Measurements from ENCODE around the gene SCYL3.

The SCYL3 gene

GRCh38 chr1:169848456-169848855 is 45.2 kb downstream of the SCYL3 start:
- Histone ChIP-seq H3K4me3 (ENCODE audit: low read length) (no peak overlapping the region), H2AFZ (ENCODE audit: low read length) (no peak overlapping the region), H3K4me2 (ENCODE audit: low read depth, low read length) (no peak overlapping the region), H3K9me3 (replicated peaks; ENCODE audit: insufficient read depth, low read length) (no peaks in the 10 kb centered on the region), H3K36me3 (replicated peaks; ENCODE audit: insufficient read depth, low read length) (peaks cover 28% of the 10 kb centered on the region), H3K27me3 (replicated peaks; ENCODE audit: insufficient read depth, low read length) (no peaks in the 10 kb centered on the region), H3K79me2 (ENCODE audit: low read length) (no peaks in the 10 kb centered on the region), H3K9me2 (replicated peaks; ENCODE audit: insufficient read depth, low read length) (no peaks in the 10 kb centered on the region), H4K20me1 (ENCODE audit: insufficient read depth, low read length) (no peaks in the 10 kb centered on the region), H3K27ac (ENCODE audit: low read length) (no peak overlapping the region), H3K4me1 (ENCODE audit: low read length) (0 out of 2 replicates have a peak, but pooled peaks cover 4% of the 10 kb centered on the region), H3K9ac (ENCODE audit: low read length) (no peak overlapping the region), H3F3A (ENCODE audit: insufficient read depth, low read length) (no peaks in the 10 kb centered on the region)
- TF ChIP-seq EZH2 (optimal IDR thresholded peaks at IDR 0.05; ENCODE audit: low read depth, low read length) (no peak), CTCF (IDR thresholded peaks at IDR 0.05; ENCODE audit: low read length) (no peak), EZH2phosphoT487 (IDR thresholded peaks at IDR 0.05; ENCODE audit: low read length) (no peak)
- DNase-seq, result no peak

- no peak overlapping the region for H3K4me3 ChIP-seq (ENCODE audit: low read length)
- no peaks in the 10 kb centered on the region for H3K9me2 ChIP-seq (replicated peaks; ENCODE audit: insufficient read depth, low read length)
- H3K4me2 ChIP-seq (ENCODE audit: low read depth, low read length), result no peak overlapping the region
- peaks cover 18% of the 10 kb centered on the region for H3K36me3 ChIP-seq (replicated peaks; ENCODE audit: insufficient read depth, low read length)
- DNase-seq, result no peak
- H4K20me1 ChIP-seq (ENCODE audit: insufficient read depth, low read length), result no peaks in the 10 kb centered on the region
- H2AFZ ChIP-seq (ENCODE audit: low read length), result no peak overlapping the region
- no peaks in the 10 kb centered on the region for H3K9me3 ChIP-seq (replicated peaks; ENCODE audit: insufficient read depth, low read length)
- H3K4me1 ChIP-seq (ENCODE audit: low read length), result no peaks in the 10 kb centered on the region
- TF ChIP-seq CTCF (IDR thresholded peaks at IDR 0.05; ENCODE audit: low read length) (no peak), EZH2phosphoT487 (IDR thresholded peaks at IDR 0.05; ENCODE audit: low read length) (no peak), EZH2 (optimal IDR thresholded peaks at IDR 0.05; ENCODE audit: low read depth, low read length) (no peak)
- H3K9ac ChIP-seq (ENCODE audit: low read length), result no peak overlapping the region
- H3F3A ChIP-seq (ENCODE audit: insufficient read depth, low read length), result no peaks in the 10 kb centered on the region
- no peak overlapping the region for H3K27ac ChIP-seq (ENCODE audit: low read length)
- no peaks in the 10 kb centered on the region for H3K27me3 ChIP-seq (replicated peaks; ENCODE audit: insufficient read depth, low read length)
- peaks cover 13% of the 10 kb centered on the region for H3K79me2 ChIP-seq (ENCODE audit: low read length)
Measured at GRCh38 chr1:169844941-169845608, 48.6 kb downstream of the SCYL3 start.

GRCh38 chr1:169838942-169839341 is 54.8 kb downstream of the SCYL3 start:
- H3K36me3 ChIP-seq (replicated peaks; ENCODE audit: insufficient read depth, low read length), result peaks cover 5% of the 10 kb centered on the region; the same call in 1 of the 2 replicates
- no peaks in the 10 kb centered on the region for H3K27me3 ChIP-seq (replicated peaks; ENCODE audit: insufficient read depth, low read length)
- no peak for DNase-seq
- no peaks in the 10 kb centered on the region for H3K9me3 ChIP-seq (replicated peaks; ENCODE audit: insufficient read depth, low read length)
- no peak overlapping the region for H3K9ac ChIP-seq (ENCODE audit: low read length)
- H3K4me2 ChIP-seq (ENCODE audit: low read depth, low read length), result no peak overlapping the region
- peaks cover 8% of the 10 kb centered on the region; the same call in 1 of the 2 replicates for H3F3A ChIP-seq (ENCODE audit: insufficient read depth, low read length)
- peaks cover 24% of the 10 kb centered on the region for H3K4me1 ChIP-seq (ENCODE audit: low read length)
- peaks cover 17% of the 10 kb centered on the region for H3K79me2 ChIP-seq (ENCODE audit: low read length)
- TF ChIP-seq EZH2phosphoT487 (IDR thresholded peaks at IDR 0.05; ENCODE audit: low read length) (no peak), CTCF (IDR thresholded peaks at IDR 0.05; ENCODE audit: low read length) (no peak), EZH2 (optimal IDR thresholded peaks at IDR 0.05; ENCODE audit: low read depth, low read length) (no peak)
- no peak overlapping the region for H2AFZ ChIP-seq (ENCODE audit: low read length)
- no peak overlapping the region for H3K27ac ChIP-seq (ENCODE audit: low read length)
- H3K9me2 ChIP-seq (replicated peaks; ENCODE audit: insufficient read depth, low read length), result no peaks in the 10 kb centered on the region
- no peaks in the 10 kb centered on the region for H4K20me1 ChIP-seq (ENCODE audit: insufficient read depth, low read length)
- no peak overlapping the region for H3K4me3 ChIP-seq (ENCODE audit: low read length)
